Stomach (tissue), 19 donors: Measurements from ENCODE around the gene FCRL6. TPM values are rescaled to one million over a fixed set of nuclear protein-coding genes. Genes with fewer than 3 reads are reported as not detected.

Experiments
- DNase-seq, 2 donors: peaks; one replicate each; pipeline versions ENCODE4 v3.0.0 to v3.0.0-alpha.2; 2013 to 2019
- H3K27ac ChIP-seq, 5 donors: fragments of 200-600 bp in 4 of 5; sonication (generic) in 4 of 5; one replicate each; pipeline ENCODE4 v1.5.1; 2013 to 2019; ENCODE audit warnings: mild to moderate bottlenecking in 1 of 5, moderate library complexity in 1 of 5
- H3K27me3 ChIP-seq, 3 donors: fragments of 200-600 bp; sonication (generic); one replicate each; pipeline ENCODE4 v1.5.1; 2017 to 2019; ENCODE audit warnings: mixed run types in 1 of 3
- H3K36me3 ChIP-seq, 4 donors: fragments of 200-600 bp; sonication (generic); 1 replicate in 3 of 4; 2 replicates in 1 of 4; pipeline ENCODE4 v1.5.1; 2016 to 2019
- H3K4me1 ChIP-seq, 4 donors: fragments of 200-600 bp; sonication (generic); one replicate each; pipeline ENCODE4 v1.5.1; 2016 to 2019
- H3K4me3 ChIP-seq, 4 donors: fragments of 200-600 bp; sonication (generic) in 3 of 4; one replicate each; pipeline ENCODE4 v1.5.1; 2016 to 2019; ENCODE audit warnings: mild to moderate bottlenecking in 1 of 4
- H3K9me3 ChIP-seq, 4 donors: fragments of 200-600 bp; sonication (generic); one replicate each; pipeline ENCODE4 v1.5.1; 2016 to 2019
- EP300 ChIP-seq: sonication (generic); formaldehyde crosslinking; IDR thresholded peaks from one replicate; pipeline ENCODE4 v1.6.1; 2017; ENCODE audit warnings: antibody characterized with exemption
- POLR2A ChIP-seq, 4 donors: fragments of 450-650 bp; IDR thresholded peaks; one replicate each; pipeline ENCODE4 v1.6.1; 2016; ENCODE audit warnings: antibody characterized with exemption in 4 of 4, control low read depth in 2 of 4, mild to moderate bottlenecking in 1 of 4, moderate library complexity in 1 of 4
- POLR2AphosphoS5 ChIP-seq, 3 donors: sonication (generic); formaldehyde crosslinking; IDR thresholded peaks; one replicate each; pipeline ENCODE4 v1.6.1; 2016; ENCODE audit warnings: antibody characterized with exemption in 3 of 3
- WGBS, 5 donors: extraction: QIAGEN DNeasy Blood & Tissue Kit in 3 of 5; methylation state at CpG; one replicate each; pipeline versions ENCODE4 v1.1.5 to v1.1.7; 2013 to 2018; 5-methylcytosine and 5-hydroxymethylcytosine counted together
- intact Hi-C: fragments of 100-400 bp; cut with DNase I; formaldehyde crosslinking; loops from one replicate; pipeline ENCODE4 v1.15.1; 2023; ENCODE audit warnings: low total_unique reads
- long read RNA-seq, 10 donors: transcript quantifications; one replicate each; lab custom pipeline, GENCODE V29; 2026
- polyA plus RNA-seq, 3 donors: library from polyadenylated mRNA; stranded (reverse); fragments of 200-250 nt; gene quantifications; one replicate each; pipeline ENCODE4 v1.2.3, GENCODE V29; 2013
- total RNA-seq, 5 donors: library from RNA; depleted of rRNA; stranded (reverse); fragments of >200 nt; gene quantifications; one replicate each; pipeline versions ENCODE4 v1.1.0 to v1.2.3, GENCODE V29; 2014 to 2016
- TF ChIP-seq, protein P1 (sequence below), 7 experiments: fragments of 450-650 bp in 4 of 7; fragments of 200-600 bp in 3 of 7; sonication (generic) in 3 of 7; IDR thresholded peaks; one replicate each; pipeline ENCODE4 v1.5.1; 2016 to 2019; ENCODE audit warnings: antibody characterized with exemption in 7 of 7, control low read depth in 2 of 7, mild to moderate bottlenecking in 1 of 7
- donor health status: healthy with polysubstance abuse.
- donor health status: Bipolar disorder and iron deficiency.
- donor health status: healthy.

Gene FCRL6
- total RNA-seq (not detected), polyA plus RNA-seq (not detected)
- long read RNA-seq, donor 1 = 0 reads
- long read RNA-seq, donor 2 = 0 reads
- long read RNA-seq, donor 3 = 0 reads
- long read RNA-seq, donor 4 = 0 reads
- long read RNA-seq, donor 5 = 0 reads
- long read RNA-seq, donor 6 = 0 reads
- long read RNA-seq, donor 7 = 0 reads
- long read RNA-seq, donor 8 = 0 reads
- long read RNA-seq, donor 9 = 0 reads
- long read RNA-seq, donor 10 = 0 reads

DNA sequence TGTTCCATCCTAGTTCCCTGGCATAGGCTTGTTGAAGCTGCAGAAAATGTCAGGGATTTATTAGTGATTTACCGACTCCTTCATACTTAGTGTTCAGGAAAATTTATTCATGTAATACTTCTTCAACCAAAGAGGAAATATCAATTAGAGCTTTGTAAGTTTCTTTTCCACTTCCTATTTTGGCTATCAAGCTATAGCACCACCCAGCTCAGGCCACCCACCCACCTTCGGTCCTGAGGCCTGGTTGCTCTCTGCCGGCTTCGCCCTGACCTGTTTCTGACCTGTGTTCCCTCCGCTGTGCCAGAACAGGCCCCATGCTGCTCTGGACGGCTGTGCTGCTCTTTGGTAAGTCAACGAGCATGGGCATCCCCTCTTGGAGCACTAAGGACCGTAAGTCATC is at the start of gene FCRL6:
FCRL6 (plus strand) TSS at position 250 of the 400 bp plus-strand sequence; CDS start at position 315, 65 bp downstream.
- intact Hi-C loops = no loop called here
- no peak for DNase-seq
- Histone ChIP-seq H3K4me3 (no peak within 1 kb of the TSS), H3K27ac (no peak within 1 kb of the TSS), H3K27me3 (no peaks in the 10 kb centered on the region), H3K9me3 (no peaks in the 10 kb centered on the region), H3K36me3 (no peaks in the 10 kb centered on the region), H3K4me1 (no peaks in the 10 kb centered on the region)
- 81 to 91% (median 86%) methylated on average over 8 of the region's 8 CpGs for WGBS, 5 donors
- TF ChIP-seq, protein P1, sequence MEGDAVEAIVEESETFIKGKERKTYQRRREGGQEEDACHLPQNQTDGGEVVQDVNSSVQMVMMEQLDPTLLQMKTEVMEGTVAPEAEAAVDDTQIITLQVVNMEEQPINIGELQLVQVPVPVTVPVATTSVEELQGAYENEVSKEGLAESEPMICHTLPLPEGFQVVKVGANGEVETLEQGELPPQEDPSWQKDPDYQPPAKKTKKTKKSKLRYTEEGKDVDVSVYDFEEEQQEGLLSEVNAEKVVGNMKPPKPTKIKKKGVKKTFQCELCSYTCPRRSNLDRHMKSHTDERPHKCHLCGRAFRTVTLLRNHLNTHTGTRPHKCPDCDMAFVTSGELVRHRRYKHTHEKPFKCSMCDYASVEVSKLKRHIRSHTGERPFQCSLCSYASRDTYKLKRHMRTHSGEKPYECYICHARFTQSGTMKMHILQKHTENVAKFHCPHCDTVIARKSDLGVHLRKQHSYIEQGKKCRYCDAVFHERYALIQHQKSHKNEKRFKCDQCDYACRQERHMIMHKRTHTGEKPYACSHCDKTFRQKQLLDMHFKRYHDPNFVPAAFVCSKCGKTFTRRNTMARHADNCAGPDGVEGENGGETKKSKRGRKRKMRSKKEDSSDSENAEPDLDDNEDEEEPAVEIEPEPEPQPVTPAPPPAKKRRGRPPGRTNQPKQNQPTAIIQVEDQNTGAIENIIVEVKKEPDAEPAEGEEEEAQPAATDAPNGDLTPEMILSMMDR (IDR thresholded peaks at IDR 0.05) = no peak
- TF ChIP-seq POLR2AphosphoS5 (IDR thresholded peaks at IDR 0.05) = no peak
- no peak for TF ChIP-seq EP300
- no peak for TF ChIP-seq POLR2A (IDR thresholded peaks at IDR 0.05)

GRCh38 chr1:159753386-159753785 is 48.8 kb upstream of the FCRL6 start:
- TF ChIP-seq EP300 (no peak), POLR2A (IDR thresholded peaks at IDR 0.05) (no peak), POLR2AphosphoS5 (IDR thresholded peaks at IDR 0.05) (no peak)
- TF ChIP-seq, protein P1 (IDR thresholded peaks at IDR 0.05) = no peak
- intact Hi-C loops = no loop called here
- Histone ChIP-seq H3K27me3 (no peaks in the 10 kb centered on the region), H3K36me3 (no peaks in the 10 kb centered on the region), H3K27ac (peak overlapping the region in 1 of 5 donors; percentile 1), H3K4me1 (no peaks in the 10 kb centered on the region), H3K9me3 (no peaks in the 10 kb centered on the region), H3K4me3 (no peak overlapping the region)
- DNase-seq = peak in 1 of 2 donors; percentile 9
- WGBS, 5 donors = 38 to 54% (median 49%) methylated on average over 4 of the region's 4 CpGs

DNA sequence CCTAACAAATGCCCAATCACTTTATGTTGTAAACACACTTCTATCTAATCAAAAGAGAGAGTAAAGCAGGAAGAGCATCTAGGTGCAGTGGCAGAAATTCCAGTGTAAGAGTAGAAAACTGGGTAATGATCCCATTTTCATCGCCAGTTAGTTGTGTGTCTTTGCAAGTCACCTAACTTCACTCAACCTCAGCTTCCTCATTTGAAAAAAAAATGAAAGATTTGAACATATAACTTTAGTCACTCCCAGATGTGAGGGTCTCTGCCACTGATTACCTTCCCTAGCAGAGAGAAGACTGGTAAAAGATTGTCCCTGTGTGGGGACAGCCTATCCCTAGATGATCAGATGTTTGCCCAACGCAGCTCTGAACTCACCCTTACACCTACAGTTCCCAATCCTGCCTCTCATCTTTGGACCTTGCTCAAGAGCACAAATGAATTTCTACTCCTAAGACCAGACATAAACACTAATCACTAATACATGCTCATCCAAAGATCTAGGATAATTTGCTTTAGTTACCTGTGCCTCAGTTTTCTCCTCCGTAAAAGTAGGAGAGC is 46.6 kb upstream of the FCRL6 start:
- no peak overlapping the region for H3K27ac ChIP-seq
- H3K27me3 ChIP-seq = no peaks in the 10 kb centered on the region
- no peaks in the 10 kb centered on the region for H3K4me1 ChIP-seq
- no peak for DNase-seq
- H3K4me3 ChIP-seq = no peak overlapping the region
- no peaks in the 10 kb centered on the region for H3K36me3 ChIP-seq
- WGBS, 5 donors = 71 to 79% (median 76%) methylated on average over 3 of the region's 3 CpGs
- TF ChIP-seq, protein P1 (IDR thresholded peaks at IDR 0.05) = no peak
- TF ChIP-seq POLR2A (IDR thresholded peaks at IDR 0.05) = no peak
- TF ChIP-seq POLR2AphosphoS5 (IDR thresholded peaks at IDR 0.05) = no peak
- TF ChIP-seq EP300 = no peak
- intact Hi-C loops = no loop called here
- H3K9me3 ChIP-seq = no peaks in the 10 kb centered on the region

DNA sequence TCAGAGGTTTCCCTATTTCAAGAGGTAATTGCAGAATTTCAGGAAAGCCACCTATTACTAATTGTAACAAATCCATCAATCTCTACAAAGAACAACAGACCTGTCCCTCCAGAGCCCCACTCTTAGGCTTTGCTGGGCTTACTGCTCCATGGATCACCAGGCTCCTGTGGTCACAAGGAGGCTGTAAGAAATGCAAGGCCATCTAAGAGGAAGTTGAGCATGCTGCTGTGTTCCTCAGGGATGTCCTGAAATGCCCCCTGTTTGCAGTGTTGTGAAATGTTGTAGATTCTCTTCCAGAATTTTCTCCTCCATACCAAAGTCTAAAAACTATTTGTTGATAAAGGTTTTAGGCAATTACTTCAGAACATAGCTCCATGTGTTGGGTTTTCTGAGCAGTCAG is 45.8 kb upstream of the FCRL6 start:
- no peak for DNase-seq
- Histone ChIP-seq H3K27ac (no peak overlapping the region), H3K27me3 (no peaks in the 10 kb centered on the region), H3K4me1 (no peaks in the 10 kb centered on the region), H3K9me3 (no peaks in the 10 kb centered on the region), H3K36me3 (no peaks in the 10 kb centered on the region), H3K4me3 (no peak overlapping the region)
- TF ChIP-seq, protein P1 (IDR thresholded peaks at IDR 0.05) = no peak
- TF ChIP-seq POLR2A (IDR thresholded peaks at IDR 0.05) = no peak
- TF ChIP-seq POLR2AphosphoS5 (IDR thresholded peaks at IDR 0.05) = no peak
- no peak for TF ChIP-seq EP300
- intact Hi-C loops = no loop called here
